ENCODE results near the gene KRT86. TPM values are rescaled to one million over a fixed set of nuclear protein-coding genes. Genes with fewer than 3 reads are reported as not detected.

The KRT86 gene
- total and polyA plus RNA-seq, 9 of the 15 experiments (the other 6 are each of a cell fraction or from before 2014, with no cell fraction given): not detected

DNA sequence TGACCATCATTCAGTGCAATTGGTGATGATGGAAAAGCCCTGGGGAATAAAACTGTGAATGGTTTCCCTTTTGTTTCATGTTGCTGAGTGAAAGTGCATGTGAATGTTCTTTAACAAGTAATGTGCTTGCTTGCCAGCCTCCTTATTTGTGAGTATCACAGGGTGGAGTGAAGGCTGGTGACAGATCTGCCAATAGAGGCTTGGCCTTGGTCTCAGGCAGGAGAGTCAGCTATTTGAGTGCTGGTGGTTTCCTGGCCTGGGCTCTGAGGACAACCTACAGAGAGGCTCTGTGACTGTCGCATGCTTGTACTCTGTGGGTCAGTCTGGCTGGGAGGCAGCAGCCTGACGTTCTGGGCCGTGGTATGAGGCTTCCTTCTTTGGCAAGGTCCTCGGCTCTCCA, 72.1 kb downstream of the KRT86 start (continued):
- TF ChIP-seq, protein P1, sequence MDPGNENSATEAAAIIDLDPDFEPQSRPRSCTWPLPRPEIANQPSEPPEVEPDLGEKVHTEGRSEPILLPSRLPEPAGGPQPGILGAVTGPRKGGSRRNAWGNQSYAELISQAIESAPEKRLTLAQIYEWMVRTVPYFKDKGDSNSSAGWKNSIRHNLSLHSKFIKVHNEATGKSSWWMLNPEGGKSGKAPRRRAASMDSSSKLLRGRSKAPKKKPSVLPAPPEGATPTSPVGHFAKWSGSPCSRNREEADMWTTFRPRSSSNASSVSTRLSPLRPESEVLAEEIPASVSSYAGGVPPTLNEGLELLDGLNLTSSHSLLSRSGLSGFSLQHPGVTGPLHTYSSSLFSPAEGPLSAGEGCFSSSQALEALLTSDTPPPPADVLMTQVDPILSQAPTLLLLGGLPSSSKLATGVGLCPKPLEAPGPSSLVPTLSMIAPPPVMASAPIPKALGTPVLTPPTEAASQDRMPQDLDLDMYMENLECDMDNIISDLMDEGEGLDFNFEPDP (CRISPR knock-in tag; IDR thresholded peaks at IDR 0.05): no peak
- TF ChIP-seq PHF8 (IDR thresholded peaks at IDR 0.05; ENCODE audit: borderline replicate concordance, low read length) (no peak), HDAC8 (tag; IDR thresholded peaks at IDR 0.05) (no peak), ATF7 (IDR thresholded peaks at IDR 0.05) (no peak), DACH1 (IDR thresholded peaks at IDR 0.05; ENCODE audit: partially characterized antibody) (no peak), ZKSCAN1 (IDR thresholded peaks at IDR 0.05; ENCODE audit: low read depth, low read length) (no peak), RCOR1 (IDR thresholded peaks at IDR 0.05; ENCODE audit: borderline replicate concordance in 1 of 2, low read depth in 2 of 2, low read length in 2 of 2) (no peak)
- TF ChIP-seq, protein P2, sequence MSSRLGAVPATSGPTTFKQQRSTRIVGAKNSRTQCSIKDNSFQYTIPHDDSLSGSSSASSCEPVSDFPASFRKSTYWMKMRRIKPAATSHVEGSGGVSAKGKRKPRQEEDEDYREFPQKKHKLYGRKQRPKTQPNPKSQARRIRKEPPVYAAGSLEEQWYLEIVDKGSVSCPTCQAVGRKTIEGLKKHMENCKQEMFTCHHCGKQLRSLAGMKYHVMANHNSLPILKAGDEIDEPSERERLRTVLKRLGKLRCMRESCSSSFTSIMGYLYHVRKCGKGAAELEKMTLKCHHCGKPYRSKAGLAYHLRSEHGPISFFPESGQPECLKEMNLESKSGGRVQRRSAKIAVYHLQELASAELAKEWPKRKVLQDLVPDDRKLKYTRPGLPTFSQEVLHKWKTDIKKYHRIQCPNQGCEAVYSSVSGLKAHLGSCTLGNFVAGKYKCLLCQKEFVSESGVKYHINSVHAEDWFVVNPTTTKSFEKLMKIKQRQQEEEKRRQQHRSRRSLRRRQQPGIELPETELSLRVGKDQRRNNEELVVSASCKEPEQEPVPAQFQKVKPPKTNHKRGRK (tag; IDR thresholded peaks at IDR 0.05): no peak
- TF ChIP-seq, protein P3, sequence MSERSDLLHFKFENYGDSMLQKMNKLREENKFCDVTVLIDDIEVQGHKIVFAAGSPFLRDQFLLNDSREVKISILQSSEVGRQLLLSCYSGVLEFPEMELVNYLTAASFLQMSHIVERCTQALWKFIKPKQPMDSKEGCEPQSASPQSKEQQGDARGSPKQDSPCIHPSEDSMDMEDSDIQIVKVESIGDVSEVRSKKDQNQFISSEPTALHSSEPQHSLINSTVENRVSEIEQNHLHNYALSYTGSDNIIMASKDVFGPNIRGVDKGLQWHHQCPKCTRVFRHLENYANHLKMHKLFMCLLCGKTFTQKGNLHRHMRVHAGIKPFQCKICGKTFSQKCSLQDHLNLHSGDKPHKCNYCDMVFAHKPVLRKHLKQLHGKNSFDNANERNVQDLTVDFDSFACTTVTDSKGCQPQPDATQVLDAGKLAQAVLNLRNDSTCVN (CRISPR knock-in tag; IDR thresholded peaks at IDR 0.05): no peak
- TF ChIP-seq, protein P4, sequence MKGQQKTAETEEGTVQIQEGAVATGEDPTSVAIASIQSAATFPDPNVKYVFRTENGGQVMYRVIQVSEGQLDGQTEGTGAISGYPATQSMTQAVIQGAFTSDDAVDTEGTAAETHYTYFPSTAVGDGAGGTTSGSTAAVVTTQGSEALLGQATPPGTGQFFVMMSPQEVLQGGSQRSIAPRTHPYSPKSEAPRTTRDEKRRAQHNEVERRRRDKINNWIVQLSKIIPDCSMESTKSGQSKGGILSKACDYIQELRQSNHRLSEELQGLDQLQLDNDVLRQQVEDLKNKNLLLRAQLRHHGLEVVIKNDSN (CRISPR knock-in tag; IDR thresholded peaks at IDR 0.05): no peak
- TF ChIP-seq, protein P5, sequence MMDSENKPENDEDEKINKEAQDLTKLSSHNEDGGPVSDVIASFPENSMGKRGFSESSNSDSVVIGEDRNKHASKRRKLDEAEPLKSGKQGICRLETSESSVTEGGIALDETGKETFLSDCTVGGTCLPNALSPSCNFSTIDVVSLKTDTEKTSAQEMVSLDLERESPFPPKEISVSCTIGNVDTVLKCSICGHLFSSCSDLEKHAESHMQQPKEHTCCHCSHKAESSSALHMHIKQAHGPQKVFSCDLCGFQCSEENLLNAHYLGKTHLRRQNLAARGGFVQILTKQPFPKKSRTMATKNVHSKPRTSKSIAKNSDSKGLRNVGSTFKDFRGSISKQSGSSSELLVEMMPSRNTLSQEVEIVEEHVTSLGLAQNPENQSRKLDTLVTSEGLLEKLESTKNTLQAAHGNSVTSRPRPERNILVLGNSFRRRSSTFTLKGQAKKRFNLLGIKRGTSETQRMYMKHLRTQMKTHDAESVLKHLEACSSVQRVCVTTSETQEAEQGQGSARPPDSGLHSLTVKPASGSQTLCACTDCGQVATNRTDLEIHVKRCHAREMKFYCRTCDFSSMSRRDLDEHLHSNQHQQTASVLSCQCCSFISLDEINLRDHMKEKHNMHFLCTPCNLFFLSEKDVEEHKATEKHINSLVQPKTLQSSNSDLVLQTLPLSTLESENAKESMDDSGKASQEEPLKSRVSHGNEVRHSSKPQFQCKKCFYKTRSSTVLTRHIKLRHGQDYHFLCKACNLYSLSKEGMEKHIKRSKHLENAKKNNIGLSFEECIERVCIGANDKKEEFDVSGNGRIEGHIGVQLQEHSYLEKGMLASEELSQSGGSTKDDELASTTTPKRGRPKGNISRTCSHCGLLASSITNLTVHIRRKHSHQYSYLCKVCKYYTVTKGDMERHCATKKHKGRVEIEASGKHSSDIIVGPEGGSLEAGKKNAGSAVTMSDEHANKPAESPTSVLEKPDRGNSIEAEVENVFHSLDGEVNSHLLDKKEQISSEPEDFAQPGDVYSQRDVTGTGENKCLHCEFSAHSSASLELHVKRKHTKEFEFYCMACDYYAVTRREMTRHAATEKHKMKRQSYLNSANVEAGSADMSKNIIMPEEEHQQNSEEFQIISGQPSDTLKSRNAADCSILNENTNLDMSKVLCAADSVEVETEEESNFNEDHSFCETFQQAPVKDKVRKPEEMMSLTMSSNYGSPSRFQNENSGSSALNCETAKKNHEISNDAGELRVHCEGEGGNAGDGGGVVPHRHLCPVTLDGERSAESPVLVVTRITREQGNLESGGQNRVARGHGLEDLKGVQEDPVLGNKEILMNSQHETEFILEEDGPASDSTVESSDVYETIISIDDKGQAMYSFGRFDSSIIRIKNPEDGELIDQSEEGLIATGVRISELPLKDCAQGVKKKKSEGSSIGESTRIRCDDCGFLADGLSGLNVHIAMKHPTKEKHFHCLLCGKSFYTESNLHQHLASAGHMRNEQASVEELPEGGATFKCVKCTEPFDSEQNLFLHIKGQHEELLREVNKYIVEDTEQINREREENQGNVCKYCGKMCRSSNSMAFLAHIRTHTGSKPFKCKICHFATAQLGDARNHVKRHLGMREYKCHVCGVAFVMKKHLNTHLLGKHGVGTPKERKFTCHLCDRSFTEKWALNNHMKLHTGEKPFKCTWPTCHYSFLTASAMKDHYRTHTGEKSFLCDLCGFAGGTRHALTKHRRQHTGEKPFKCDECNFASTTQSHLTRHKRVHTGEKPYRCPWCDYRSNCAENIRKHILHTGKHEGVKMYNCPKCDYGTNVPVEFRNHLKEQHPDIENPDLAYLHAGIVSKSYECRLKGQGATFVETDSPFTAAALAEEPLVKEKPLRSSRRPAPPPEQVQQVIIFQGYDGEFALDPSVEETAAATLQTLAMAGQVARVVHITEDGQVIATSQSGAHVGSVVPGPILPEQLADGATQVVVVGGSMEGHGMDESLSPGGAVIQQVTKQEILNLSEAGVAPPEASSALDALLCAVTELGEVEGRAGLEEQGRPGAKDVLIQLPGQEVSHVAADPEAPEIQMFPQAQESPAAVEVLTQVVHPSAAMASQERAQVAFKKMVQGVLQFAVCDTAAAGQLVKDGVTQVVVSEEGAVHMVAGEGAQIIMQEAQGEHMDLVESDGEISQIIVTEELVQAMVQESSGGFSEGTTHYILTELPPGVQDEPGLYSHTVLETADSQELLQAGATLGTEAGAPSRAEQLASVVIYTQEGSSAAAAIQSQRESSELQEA (IDR thresholded peaks at IDR 0.05; ENCODE audit: low read depth): no peak
- TF ChIP-seq, protein P6, sequence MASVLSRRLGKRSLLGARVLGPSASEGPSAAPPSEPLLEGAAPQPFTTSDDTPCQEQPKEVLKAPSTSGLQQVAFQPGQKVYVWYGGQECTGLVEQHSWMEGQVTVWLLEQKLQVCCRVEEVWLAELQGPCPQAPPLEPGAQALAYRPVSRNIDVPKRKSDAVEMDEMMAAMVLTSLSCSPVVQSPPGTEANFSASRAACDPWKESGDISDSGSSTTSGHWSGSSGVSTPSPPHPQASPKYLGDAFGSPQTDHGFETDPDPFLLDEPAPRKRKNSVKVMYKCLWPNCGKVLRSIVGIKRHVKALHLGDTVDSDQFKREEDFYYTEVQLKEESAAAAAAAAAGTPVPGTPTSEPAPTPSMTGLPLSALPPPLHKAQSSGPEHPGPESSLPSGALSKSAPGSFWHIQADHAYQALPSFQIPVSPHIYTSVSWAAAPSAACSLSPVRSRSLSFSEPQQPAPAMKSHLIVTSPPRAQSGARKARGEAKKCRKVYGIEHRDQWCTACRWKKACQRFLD (CRISPR knock-in tag; IDR thresholded peaks at IDR 0.05): no peak
